Smooth muscle cell (in vitro differentiated cells): Measurements from ENCODE around the gene DNA2. TPM values are rescaled to one million over a fixed set of nuclear protein-coding genes. Genes with fewer than 3 reads are reported as not detected.

Source experiments
- DNase-seq: peaks from one replicate; lab custom pipeline; 2025; ENCODE audit not compliant: unreplicated experiment; lab: John Stamatoyannopoulos, UW
- H2AFZ ChIP-seq: fragments of 200-600 bp; sonication (generic); 2 replicates; pipeline ENCODE4 v1.6.0; 2016; ENCODE audit warnings: antibody characterized with exemption, low read depth, mild to moderate bottlenecking
- H3F3A ChIP-seq: fragments of 200-600 bp; sonication (generic); 2 replicates; pipeline ENCODE4 v1.6.0; 2017; ENCODE audit warnings: antibody characterized with exemption, low read depth
- H3K27ac ChIP-seq: fragments of 200-600 bp; sonication (generic); 2 replicates; pipeline ENCODE4 v1.5.1; 2016; ENCODE audit warnings: low read depth, mild to moderate bottlenecking
- H3K27me3 ChIP-seq: fragments of 200-600 bp; sonication (generic); 2 replicates; pipeline ENCODE4 v1.6.1; 2016; ENCODE audit warnings: low read depth, mild to moderate bottlenecking
- H3K36me3 ChIP-seq: fragments of 200-600 bp; sonication (generic); 2 replicates; pipeline ENCODE4 v1.5.1; 2016; ENCODE audit warnings: low read depth
- H3K4me1 ChIP-seq: fragments of 200-600 bp; sonication (generic); 2 replicates; pipeline ENCODE4 v1.5.1; 2016; ENCODE audit warnings: low read depth
- H3K4me2 ChIP-seq: fragments of 200-600 bp; sonication (generic); 2 replicates; pipeline ENCODE4 v1.6.0; 2016; ENCODE audit warnings: mild to moderate bottlenecking
- H3K4me3 ChIP-seq: fragments of 200-600 bp; sonication (generic); 2 replicates; pipeline ENCODE4 v1.5.1; 2016; ENCODE audit warnings: mild to moderate bottlenecking
- H3K79me2 ChIP-seq: fragments of 200-600 bp; sonication (generic); 2 replicates; pipeline ENCODE4 v1.6.0; 2016; ENCODE audit warnings: low read depth, mild to moderate bottlenecking
- H3K9ac ChIP-seq: fragments of 200-600 bp; sonication (generic); 2 replicates; pipeline ENCODE4 v1.6.0; 2016; ENCODE audit warnings: low read depth
- H3K9me3 ChIP-seq: fragments of 200-600 bp; sonication (generic); replicated peaks from 2 replicates; pipeline ENCODE4 v1.5.1; 2016; ENCODE audit warnings: low read depth
- H4K20me1 ChIP-seq: fragments of 200-600 bp; sonication (generic); 2 replicates; pipeline ENCODE4 v1.6.0; 2016; ENCODE audit warnings: low read depth
- WGBS: methylation state at CpG from one replicate; pipeline ENCODE4 v1.1.7; 2016; ENCODE audit warnings: low lambda C conversion rate; 5-methylcytosine and 5-hydroxymethylcytosine counted together
- polyA plus RNA-seq: library from polyadenylated mRNA; unstranded; fragments of >200 nt; fragmentation: Nextera tagmentation; extraction: Ambion mirVana; gene quantifications from 2 replicates; pipeline ENCODE4 v1.2.1, GENCODE V29; 2016
- total RNA-seq: library from RNA; depleted of rRNA; stranded (reverse); fragments of >200 nt; gene quantifications from 2 replicates; pipeline ENCODE4 v1.2.3, GENCODE V29; 2014
- TF ChIP-seq, protein P1 (sequence below): fragments of 200-600 bp; sonication (generic); IDR thresholded peaks from 2 replicates; pipeline ENCODE4 v1.5.1; 2017; ENCODE audit warnings: borderline replicate concordance, mild to moderate bottlenecking, antibody characterized with exemption; ENCODE audit not compliant: insufficient read depth, poor library complexity, severe bottlenecking

DNA2 gene
- total and polyA plus RNA-seq, 2 experiments from 2014 or later, result 2.1 to 13.8 TPM

DNA sequence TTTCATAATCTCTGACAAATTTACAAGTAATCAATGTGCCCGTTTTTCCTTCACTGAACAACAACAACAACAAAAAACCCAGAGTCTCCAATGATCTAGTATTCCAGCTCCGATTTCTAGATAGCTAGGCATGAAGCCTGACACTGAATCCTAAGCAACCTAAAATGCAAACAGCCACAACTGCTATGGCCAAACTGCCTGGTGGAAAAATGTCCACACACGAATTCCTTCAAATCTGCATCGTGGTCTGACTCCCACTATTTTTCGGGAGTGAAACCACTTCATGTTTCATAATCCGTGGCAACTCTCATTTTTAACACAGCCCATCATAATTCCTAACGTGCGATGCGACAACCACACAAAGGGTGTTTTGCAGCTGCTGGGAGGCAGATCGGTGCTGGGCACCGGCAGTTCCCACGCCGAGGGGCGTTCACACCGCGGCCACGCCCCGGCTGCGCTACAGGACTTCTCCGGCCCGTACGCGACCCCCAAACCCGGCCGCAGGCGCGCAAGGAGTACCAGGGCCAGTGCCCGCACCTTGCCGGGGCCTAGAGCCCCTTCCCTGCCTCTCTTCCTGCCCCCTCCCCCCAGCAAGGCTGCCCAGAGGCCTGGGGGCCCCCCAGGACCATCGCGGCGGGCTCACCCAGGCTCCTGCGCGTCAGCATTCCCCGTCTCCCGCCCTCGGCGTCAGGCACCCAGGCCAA, 65.5 kb downstream of the DNA2 start:
- Histone ChIP-seq H3K27me3 (no peaks in the 10 kb centered on the region), H3K79me2 (peaks cover 58% of the 10 kb centered on the region), H4K20me1 (peaks cover 44% of the 10 kb centered on the region), H2AFZ (peak overlapping the region; percentile 87), H3K27ac (peak overlapping the region; percentile 94), H3K4me3 (peak overlapping the region; percentile 100), H3K36me3 (no peaks in the 10 kb centered on the region), H3F3A (no peaks in the 10 kb centered on the region), H3K4me2 (peak overlapping the region; percentile 97), H3K9me3 (no peaks in the 10 kb centered on the region), H3K9ac (peak overlapping the region; percentile 98), H3K4me1 (peaks cover 10% of the 10 kb centered on the region)
- TF ChIP-seq, protein P1, sequence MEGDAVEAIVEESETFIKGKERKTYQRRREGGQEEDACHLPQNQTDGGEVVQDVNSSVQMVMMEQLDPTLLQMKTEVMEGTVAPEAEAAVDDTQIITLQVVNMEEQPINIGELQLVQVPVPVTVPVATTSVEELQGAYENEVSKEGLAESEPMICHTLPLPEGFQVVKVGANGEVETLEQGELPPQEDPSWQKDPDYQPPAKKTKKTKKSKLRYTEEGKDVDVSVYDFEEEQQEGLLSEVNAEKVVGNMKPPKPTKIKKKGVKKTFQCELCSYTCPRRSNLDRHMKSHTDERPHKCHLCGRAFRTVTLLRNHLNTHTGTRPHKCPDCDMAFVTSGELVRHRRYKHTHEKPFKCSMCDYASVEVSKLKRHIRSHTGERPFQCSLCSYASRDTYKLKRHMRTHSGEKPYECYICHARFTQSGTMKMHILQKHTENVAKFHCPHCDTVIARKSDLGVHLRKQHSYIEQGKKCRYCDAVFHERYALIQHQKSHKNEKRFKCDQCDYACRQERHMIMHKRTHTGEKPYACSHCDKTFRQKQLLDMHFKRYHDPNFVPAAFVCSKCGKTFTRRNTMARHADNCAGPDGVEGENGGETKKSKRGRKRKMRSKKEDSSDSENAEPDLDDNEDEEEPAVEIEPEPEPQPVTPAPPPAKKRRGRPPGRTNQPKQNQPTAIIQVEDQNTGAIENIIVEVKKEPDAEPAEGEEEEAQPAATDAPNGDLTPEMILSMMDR, result no peak
- WGBS, result 3% methylated on average over 29 of the region's 38 CpGs
- peak; percentile 44 for DNase-seq

DNA sequence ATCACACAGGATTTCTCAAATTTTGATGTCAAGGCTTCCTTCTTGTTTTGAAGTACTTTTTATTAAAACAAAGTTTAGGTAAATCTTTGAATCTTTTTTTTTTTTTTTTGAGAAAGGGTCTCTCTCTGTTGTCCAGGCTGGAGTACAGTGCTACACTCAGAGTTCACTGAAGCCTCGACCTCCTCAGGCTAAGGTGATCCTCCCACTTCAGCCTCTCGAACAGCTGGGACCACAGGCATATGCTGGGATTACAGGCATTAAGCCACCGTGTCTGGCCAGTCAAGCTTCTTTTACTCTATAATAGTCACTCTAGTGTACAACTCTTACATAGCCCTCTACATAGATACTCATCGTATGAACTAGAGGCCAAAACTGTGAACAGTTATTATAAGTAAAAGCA, 68.1 kb downstream of the DNA2 start:
- TF ChIP-seq, protein P1, result no peak
- no peaks in the 10 kb centered on the region for H3K36me3 ChIP-seq
- H3K27me3 ChIP-seq, result no peaks in the 10 kb centered on the region
- H3K27ac ChIP-seq, result no peak overlapping the region
- 46% methylated on average over 4 of the region's 4 CpGs for WGBS
- no peaks in the 10 kb centered on the region for H3F3A ChIP-seq
- H3K4me1 ChIP-seq, result peaks cover 10% of the 10 kb centered on the region
- H2AFZ ChIP-seq, result no peak overlapping the region
- peaks cover 44% of the 10 kb centered on the region for H4K20me1 ChIP-seq
- H3K4me2 ChIP-seq, result no peak overlapping the region
- no peak overlapping the region for H3K4me3 ChIP-seq
- H3K79me2 ChIP-seq, result peaks cover 73% of the 10 kb centered on the region
- H3K9ac ChIP-seq, result no peak overlapping the region
- DNase-seq, result no peak
- no peaks in the 10 kb centered on the region for H3K9me3 ChIP-seq

DNA sequence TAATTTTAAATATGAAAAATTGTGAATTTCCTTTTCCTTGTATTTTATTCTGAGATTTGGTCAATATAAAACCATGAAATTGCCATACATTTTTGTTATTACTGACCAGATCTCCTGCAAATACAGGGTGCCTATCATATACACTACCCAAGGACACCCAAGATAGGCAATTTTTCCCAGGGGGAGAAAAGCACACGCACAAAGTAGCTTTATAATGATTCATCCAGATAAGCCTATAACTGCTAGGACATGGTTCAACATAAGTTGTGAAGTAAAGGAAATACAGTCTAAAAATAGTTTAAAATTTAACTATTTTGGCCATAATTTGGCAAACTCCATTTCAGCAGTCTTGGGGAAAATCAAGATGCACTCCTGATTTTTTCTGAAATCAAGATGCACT, 69.5 kb downstream of the DNA2 start:
- no peak overlapping the region for H2AFZ ChIP-seq
- H3K79me2 ChIP-seq, result peaks cover 75% of the 10 kb centered on the region
- no peak overlapping the region for H3K4me2 ChIP-seq
- H3K9ac ChIP-seq, result no peak overlapping the region
- H3K4me3 ChIP-seq, result no peak overlapping the region
- TF ChIP-seq, protein P1, result no peak
- peaks cover 10% of the 10 kb centered on the region for H3K4me1 ChIP-seq
- no peaks in the 10 kb centered on the region for H3K9me3 ChIP-seq
- H3F3A ChIP-seq, result no peaks in the 10 kb centered on the region
- DNase-seq, result no peak
- H3K27me3 ChIP-seq, result no peaks in the 10 kb centered on the region
- peaks cover 44% of the 10 kb centered on the region for H4K20me1 ChIP-seq
- H3K27ac ChIP-seq, result no peak overlapping the region
- no peaks in the 10 kb centered on the region for H3K36me3 ChIP-seq
- 68% methylated on average over 1 of the region's 1 CpG for WGBS

DNA sequence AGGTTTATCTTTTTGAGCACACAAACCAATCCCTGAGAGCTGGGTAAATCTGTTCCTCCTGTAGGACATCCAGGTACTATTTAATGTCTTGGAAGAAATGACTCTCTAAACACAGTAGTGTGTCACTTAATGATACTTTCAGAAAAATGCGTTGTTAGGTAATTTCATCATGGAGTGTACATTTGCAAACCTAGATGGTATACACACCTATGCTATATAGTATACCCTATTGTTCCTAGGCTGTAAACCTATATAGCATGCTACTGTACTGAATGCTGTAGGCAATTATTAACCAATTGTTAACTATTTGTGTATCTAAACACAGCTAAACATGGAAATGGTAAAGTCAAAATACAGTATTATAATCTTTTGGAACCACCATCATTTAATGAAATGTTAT, 74.8 kb downstream of the DNA2 start:
- Histone ChIP-seq H3K27me3 (no peaks in the 10 kb centered on the region), H3K27ac (no peak overlapping the region), H4K20me1 (peaks cover 11% of the 10 kb centered on the region), H3K79me2 (peaks cover 34% of the 10 kb centered on the region), H3K36me3 (peaks cover 20% of the 10 kb centered on the region), H2AFZ (no peak overlapping the region), H3K4me1 (no peaks in the 10 kb centered on the region), H3K9me3 (no peaks in the 10 kb centered on the region), H3F3A (no peaks in the 10 kb centered on the region), H3K9ac (no peak overlapping the region), H3K4me2 (no peak overlapping the region), H3K4me3 (no peak overlapping the region)
- WGBS, result 100% methylated on average over 1 of the region's 1 CpG
- TF ChIP-seq, protein P1, result no peak
- DNase-seq, result no peak
